MG63 (cell line): ENCODE data around the gene MGST2. TPM values are rescaled to one million over a fixed set of nuclear protein-coding genes. Genes with fewer than 3 reads are reported as not detected.
A peak's percentile ranks its signal among the peaks of the same experiment; 100 is the strongest.
"Not testable (repeated sequence)": the region's sequence is repeated elsewhere in the genome, so short reads cannot be mapped to it uniquely, and the experiment has no call there.

Experiments
- DNase-seq: peaks from one replicate; pipeline ENCODE4 v3.0.0-alpha.2; 2020
- H3K27me3 ChIP-seq: fragments of 250-450 bp; sonication (Bioruptor Pico); 2 replicates; pipeline ENCODE4 v1.5.1; 2020; ENCODE audit warnings: mild to moderate bottlenecking, moderate library complexity
- H3K36me3 ChIP-seq: fragments of 250-450 bp; sonication (Bioruptor Pico); 2 replicates; pipeline ENCODE4 v1.5.1; 2020; ENCODE audit warnings: mild to moderate bottlenecking, moderate library complexity
- H3K4me3 ChIP-seq: fragments of 250-450 bp; sonication (Bioruptor Pico); 2 replicates; pipeline ENCODE4 v1.5.1; 2020; ENCODE audit warnings: mild to moderate bottlenecking, moderate library complexity
- H3K9me3 ChIP-seq: fragments of 250-450 bp; sonication (Bioruptor Pico); 2 replicates; pipeline ENCODE4 v1.5.1; 2020; ENCODE audit warnings: mild to moderate bottlenecking, moderate library complexity
- total RNA-seq: library from RNA; depleted of rRNA; stranded (reverse); fragments of >200 nt; shearing (Covaris generic); gene quantifications from 2 replicates; pipeline ENCODE4 v1.2.3, GENCODE V29; 2014; ENCODE audit warnings: low replicate concordance

MGST2 gene
- total RNA-seq, 1 experiment from 2014 or later, result 10.5 TPM

DNA sequence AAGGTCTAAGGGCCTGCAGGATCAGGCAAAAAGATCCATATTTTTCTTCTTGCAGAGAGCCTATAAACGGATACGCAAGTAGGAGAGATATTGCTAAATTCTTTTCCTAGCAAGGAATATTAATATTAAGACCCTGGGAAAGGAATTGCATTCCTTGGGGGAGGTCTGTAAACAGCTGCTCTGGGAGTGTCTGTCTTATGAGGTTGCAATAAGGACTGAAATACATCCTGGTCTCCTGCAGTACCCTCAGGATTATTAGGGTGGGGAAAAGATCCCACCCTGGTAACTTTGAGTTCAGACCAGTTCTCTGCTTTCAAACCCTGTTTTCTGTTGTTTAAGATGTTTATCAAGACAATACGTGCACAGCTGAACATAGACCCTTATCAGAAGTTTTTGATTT is 27.3 kb upstream of the MGST2 start:
- not testable (repeated sequence) for H3K9me3 ChIP-seq, DNase-seq, H3K27me3 ChIP-seq, H3K36me3 ChIP-seq, H3K4me3 ChIP-seq

DNA sequence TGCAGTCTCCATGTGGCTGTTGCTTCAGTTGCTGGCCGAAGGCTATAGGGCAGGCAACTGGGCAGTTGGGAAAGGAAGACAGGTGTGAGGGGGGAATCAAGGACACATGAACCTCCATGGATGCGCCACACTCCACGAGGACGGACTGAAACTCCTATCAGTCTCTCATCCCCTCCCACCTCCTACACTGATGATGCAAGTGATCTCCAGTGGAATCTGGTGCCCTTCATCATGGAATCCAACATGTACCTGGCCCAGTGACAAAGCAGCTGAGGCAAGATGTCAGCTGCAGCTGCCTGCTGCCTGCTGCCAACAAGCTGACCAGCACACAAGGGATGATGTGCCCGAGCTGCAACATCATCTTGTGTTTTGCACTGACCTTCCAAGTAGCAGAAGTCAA is 26.0 kb upstream of the MGST2 start:
- peaks cover 3% of the 10 kb centered on the region; the same call in 1 of the 2 replicates for H3K9me3 ChIP-seq
- no peak overlapping the region for H3K4me3 ChIP-seq
- no peaks in the 10 kb centered on the region for H3K27me3 ChIP-seq
- no peaks in the 10 kb centered on the region for H3K36me3 ChIP-seq
- DNase-seq, result no peak

DNA sequence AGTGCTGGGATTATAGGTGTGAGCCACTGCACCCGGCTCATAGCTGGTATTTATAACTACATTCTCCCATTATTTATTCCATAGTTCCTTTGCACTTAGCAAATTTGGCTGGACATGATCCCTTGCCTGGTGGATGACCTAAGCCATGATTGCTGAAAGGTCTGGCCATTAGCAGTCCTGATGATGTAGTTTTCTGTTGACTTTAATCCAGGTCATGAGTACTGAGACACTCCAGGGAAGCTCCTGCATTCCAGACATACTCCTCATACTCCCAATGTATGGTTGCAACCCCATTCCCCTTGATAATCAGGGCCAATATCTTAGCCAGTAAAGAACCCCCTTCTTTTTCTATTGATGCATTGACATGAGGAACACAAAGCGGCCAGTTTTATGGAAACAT is 24.4 kb upstream of the MGST2 start:
- peak; percentile 62 for DNase-seq
- Histone ChIP-seq H3K36me3 (no peaks in the 10 kb centered on the region), H3K9me3 (peaks cover 3% of the 10 kb centered on the region; the same call in 1 of the 2 replicates), H3K27me3 (no peaks in the 10 kb centered on the region), H3K4me3 (no peak overlapping the region)

DNA sequence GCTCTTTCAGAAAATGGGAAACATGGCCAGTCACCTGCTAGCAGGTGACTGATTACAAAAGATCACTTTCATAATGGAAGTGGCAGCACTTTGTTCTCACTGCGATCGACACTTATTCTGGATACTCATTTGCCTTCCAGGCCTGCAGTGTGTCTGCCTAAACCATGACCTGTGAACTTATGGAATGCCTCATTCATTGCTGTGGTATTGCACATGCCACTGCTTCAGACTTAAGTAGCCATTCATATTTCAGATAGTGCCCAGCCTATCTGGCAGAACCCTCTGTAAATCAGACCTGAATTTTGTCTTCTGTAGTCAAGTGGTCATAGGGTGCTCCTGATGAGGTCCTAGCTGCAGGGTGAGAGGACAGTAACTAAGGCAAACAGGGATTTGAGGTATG is 23.3 kb upstream of the MGST2 start:
- no peak for DNase-seq
- Histone ChIP-seq H3K4me3 (no peak overlapping the region), H3K36me3 (no peaks in the 10 kb centered on the region), H3K27me3 (no peaks in the 10 kb centered on the region), H3K9me3 (peaks cover 3% of the 10 kb centered on the region; the same call in 1 of the 2 replicates)

DNA sequence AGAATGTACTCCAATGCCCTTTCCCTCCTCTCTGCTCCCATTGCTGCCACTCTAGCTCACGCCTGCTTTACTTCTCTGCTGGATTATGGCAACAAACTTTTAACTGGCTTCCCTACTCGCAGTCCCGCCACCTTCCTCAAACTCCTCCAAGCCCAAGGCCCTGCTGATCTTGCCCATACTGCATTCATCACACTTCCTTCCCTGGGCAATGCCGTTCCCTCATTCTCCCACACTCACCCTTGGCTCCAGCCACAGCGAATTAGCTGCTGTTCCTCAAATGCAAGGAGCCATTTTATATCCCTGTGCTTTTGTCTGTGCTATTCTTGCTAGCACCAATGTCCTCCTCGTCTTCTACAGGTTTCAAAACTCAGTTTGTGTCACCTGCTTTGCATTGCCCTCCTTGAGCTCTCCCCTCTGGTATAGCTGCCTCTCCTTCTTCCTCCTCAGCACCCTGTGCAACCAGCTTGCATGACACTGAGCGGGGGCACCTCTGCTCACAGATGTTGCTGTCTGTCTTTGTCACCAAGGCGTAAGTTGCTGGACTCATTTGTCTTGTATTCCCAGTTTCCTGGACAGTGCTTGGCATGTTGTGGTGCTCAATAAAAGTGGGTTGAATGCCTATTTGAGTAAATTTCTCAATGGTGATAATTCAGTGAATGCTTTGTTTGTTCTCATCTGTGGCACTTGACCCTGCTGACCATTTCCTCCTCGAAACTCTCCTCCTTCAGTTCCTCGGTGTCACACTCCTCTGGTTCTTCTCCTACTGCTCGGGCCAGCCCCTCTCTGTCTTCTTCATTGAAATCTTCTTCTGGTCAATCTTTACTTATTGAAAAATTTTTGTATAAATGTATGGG is 22.4 kb upstream of the MGST2 start:
- no peaks in the 10 kb centered on the region for H3K27me3 ChIP-seq
- no peak for DNase-seq

DNA sequence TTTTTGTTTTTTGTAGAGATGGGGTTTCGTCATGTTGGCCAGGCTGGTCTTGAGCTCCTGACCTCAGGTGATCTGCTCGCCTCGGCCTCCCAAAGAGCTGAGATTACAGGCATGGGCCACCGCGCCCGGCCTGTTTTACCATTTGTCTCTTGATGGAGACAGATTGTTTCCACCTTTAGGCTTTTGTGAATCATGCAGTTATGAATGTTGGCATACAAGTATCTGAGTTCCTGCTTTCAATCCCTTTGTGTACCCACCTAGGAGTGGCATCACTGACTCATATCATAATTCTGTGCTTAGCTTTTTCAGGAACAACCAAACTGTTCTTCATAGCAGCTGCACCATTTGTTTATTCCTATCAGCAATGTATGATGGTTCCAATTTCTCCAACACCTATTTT is 20.2 kb upstream of the MGST2 start:
- no peak for DNase-seq
- Histone ChIP-seq H3K36me3 (no peaks in the 10 kb centered on the region), H3K4me3 (no peak overlapping the region), H3K9me3 (no peaks in the 10 kb centered on the region), H3K27me3 (no peaks in the 10 kb centered on the region)

More for the DNA sequence above, 22.4 kb upstream of the MGST2 start:
- H3K4me3 ChIP-seq, result no peak overlapping the region
- peaks cover 1% of the 10 kb centered on the region; the same call in 1 of the 2 replicates for H3K9me3 ChIP-seq
- H3K36me3 ChIP-seq, result no peaks in the 10 kb centered on the region

DNA sequence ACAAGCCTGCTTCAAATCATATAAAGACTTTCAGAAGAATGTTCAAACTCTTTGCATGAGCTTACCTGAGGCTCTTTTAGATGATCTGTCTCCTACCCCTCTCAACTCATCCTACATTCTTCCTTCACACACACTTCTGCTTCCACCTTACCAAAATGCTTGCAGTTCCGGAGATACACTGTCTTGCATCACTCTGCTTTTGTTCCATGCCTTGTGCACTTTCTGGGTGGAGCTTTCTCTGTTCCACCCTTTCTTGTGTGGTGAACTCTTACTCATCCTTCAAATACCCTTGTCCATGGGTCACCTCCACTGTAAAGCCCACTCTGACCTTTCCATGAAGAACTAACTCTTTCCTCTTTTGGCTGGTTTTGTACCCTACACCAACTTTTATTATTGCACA is 18.4 kb upstream of the MGST2 start:
- H3K27me3 ChIP-seq, result no peaks in the 10 kb centered on the region
- no peaks in the 10 kb centered on the region for H3K9me3 ChIP-seq
- DNase-seq, result no peak
- no peak overlapping the region for H3K4me3 ChIP-seq
- H3K36me3 ChIP-seq, result no peaks in the 10 kb centered on the region

DNA sequence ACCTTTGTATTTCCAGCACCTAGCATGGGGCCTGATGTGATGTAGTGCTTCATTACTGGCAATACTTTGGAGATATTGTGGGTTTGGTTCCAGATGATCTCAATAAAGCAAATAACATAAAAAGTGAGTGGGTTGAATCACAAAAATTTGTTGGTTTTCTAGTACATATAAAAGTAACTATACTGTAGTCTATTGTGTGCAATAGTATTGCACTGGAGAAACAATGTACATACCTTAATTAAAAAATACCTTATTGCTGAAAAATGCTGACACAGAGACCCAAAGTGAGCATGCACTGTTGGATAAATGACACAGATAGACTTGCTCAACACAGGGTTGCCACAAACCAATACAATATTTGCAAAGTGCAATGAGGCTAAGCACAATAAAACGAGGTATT is 17.7 kb upstream of the MGST2 start:
- no peaks in the 10 kb centered on the region for H3K36me3 ChIP-seq
- DNase-seq, result no peak
- H3K27me3 ChIP-seq, result no peaks in the 10 kb centered on the region
- H3K4me3 ChIP-seq, result no peak overlapping the region
- H3K9me3 ChIP-seq, result no peaks in the 10 kb centered on the region

DNA sequence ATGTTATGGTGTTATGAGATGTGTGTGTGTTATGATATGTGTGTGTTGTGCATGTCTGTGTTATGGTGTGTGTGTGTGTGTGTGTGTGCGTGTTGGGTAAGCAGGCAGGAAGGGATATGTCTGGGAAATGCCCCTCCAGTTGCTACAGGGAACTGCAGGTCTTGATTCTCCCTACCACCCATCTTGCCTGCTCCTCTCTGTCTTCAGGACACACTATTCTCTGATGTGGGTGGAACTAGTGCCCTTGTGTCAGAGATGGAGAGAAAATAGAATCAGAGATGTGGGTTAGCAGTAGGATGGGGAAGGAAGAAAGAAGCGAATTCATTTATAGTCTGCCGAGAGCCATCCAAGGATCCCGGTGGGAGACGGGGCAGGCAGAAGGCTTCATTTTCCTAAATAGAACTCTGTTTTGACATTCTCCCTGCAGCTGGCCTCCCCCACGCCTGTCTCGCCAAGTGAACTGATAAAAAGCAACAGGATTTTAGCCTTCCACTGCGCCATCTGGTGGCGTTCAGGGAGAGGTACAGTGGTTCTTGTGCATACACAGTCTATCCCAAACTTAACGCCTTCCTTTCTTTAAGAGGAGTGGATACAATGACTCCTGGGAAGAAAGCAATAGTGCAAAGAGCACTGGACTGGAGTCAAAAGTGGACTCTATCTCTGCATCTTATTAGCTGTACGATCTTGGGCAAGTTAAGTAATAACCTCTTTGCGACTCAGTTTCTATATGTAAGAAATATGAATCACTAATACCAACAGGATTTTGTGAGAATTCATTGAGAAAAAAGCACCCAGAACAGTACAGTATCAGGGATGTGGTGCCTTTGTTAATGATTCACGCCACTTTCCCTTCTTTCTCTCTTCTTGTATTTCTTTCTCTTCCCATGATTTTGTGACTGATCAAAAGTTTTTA is 14.1 kb upstream of the MGST2 start:
- H3K36me3 ChIP-seq, result no peaks in the 10 kb centered on the region
- no peaks in the 10 kb centered on the region for H3K9me3 ChIP-seq
- no peaks in the 10 kb centered on the region for H3K27me3 ChIP-seq
- no peak overlapping the region for H3K4me3 ChIP-seq
- peak; percentile 41 for DNase-seq

DNA sequence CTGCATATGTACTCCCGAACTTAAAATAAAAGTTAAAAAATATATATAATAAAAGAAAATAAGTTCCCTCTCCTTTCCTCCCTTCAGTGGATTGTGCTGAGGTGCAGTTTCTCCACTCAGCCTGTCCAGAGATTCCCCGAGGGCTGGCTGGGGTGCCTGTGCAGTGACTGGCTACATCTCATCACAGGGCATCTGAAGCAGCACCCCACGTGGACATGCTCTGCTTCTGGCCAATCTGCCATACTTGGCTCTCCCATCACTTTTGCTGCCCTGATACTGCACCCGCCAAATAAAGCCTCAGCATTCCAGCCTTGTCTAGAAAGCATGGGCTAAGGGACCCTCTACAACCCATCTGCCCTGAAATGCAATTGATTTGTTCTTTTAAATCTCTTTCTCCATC is 11.1 kb upstream of the MGST2 start:
- DNase-seq, result no peak
- H3K36me3 ChIP-seq, result no peaks in the 10 kb centered on the region
- no peaks in the 10 kb centered on the region for H3K9me3 ChIP-seq
- no peaks in the 10 kb centered on the region for H3K27me3 ChIP-seq
- no peak overlapping the region for H3K4me3 ChIP-seq

DNA sequence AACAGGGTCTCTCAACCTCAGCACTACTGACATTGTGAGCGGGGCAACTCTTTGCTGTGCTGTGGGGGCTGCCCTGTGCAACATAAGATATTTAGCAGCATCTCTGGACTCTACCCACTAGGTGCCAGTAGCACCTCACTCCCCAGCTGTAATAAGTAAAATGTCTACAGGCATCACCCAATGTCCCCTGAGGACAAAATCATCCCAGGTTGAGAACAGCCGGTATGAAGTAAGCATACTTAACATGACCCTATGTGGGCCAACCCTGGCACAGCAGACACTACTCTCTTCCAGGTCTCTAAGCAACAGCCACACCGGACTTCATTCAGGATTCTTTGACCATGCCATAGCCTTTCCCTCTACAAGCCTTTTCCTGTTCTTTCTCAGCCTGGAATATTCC is 10.5 kb upstream of the MGST2 start:
- Histone ChIP-seq H3K36me3 (no peaks in the 10 kb centered on the region), H3K9me3 (no peaks in the 10 kb centered on the region), H3K4me3 (no peak overlapping the region), H3K27me3 (no peaks in the 10 kb centered on the region)
- DNase-seq, result no peak

DNA sequence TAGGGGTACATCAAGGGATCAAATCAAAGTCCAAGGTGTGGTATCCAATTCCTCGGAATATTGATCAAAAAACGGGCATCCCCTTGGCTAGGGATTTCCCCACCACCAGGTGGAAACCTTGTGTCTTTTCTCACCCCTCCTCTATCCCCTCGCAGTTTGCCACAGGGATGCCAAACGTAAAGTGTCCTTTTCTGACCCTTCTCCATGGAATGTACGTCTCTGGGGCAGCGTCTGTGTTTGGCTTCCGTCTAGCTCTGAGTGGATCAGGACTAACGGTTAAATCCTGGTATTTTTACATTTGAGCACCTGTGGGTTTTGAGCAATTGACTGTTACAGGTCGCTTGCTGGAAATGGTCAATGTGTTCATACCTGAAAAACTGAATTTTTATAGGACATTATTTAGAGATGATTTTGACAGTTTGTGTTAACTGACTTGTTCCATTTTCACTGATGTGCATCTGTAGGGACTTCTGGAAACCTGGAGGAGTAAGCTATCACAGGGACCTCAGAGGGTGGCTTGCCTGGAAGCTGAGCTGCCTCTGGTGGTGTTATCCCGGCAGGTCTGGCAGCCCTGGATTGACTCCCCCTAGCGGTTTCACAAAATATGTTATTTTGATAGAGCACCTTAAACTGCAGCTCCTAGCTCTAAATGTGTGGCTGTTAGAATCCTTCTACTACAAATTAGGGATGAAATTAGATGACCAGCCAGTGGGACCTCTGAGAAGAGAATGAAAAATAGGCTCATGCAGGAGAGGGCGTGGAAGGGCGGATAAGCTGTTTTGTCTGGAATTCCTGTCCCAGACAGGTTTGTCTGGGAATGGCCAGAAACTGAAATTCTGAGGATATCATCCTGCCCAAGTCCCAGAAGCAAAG is 8.8 kb upstream of the MGST2 start:
- no peaks in the 10 kb centered on the region for H3K27me3 ChIP-seq
- DNase-seq, result peak; percentile 52
- no peaks in the 10 kb centered on the region for H3K9me3 ChIP-seq
- H3K4me3 ChIP-seq, result no peak overlapping the region
- H3K36me3 ChIP-seq, result no peaks in the 10 kb centered on the region

DNA sequence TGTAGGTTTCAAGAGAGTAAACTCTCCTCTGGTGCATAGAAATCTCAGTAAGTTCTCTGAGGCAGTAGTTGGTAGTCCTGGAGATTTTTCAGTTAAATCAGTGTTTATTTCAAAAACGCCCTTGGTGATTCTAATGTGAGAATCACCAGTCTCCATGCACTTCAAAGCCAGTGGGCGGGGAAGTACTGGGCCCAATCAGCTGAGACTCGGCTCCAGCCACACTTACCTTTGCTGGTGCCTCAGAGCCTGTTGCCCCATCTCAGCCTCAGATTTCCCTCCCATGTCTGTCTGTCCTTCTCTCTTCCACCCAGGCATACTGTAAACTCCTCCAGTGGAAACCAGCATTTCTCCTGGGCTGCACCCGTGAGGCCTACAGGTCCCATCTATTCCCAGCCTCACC is 7.4 kb upstream of the MGST2 start:
- DNase-seq, result no peak
- Histone ChIP-seq H3K9me3 (no peaks in the 10 kb centered on the region), H3K27me3 (no peaks in the 10 kb centered on the region), H3K36me3 (no peaks in the 10 kb centered on the region), H3K4me3 (no peak overlapping the region)

DNA sequence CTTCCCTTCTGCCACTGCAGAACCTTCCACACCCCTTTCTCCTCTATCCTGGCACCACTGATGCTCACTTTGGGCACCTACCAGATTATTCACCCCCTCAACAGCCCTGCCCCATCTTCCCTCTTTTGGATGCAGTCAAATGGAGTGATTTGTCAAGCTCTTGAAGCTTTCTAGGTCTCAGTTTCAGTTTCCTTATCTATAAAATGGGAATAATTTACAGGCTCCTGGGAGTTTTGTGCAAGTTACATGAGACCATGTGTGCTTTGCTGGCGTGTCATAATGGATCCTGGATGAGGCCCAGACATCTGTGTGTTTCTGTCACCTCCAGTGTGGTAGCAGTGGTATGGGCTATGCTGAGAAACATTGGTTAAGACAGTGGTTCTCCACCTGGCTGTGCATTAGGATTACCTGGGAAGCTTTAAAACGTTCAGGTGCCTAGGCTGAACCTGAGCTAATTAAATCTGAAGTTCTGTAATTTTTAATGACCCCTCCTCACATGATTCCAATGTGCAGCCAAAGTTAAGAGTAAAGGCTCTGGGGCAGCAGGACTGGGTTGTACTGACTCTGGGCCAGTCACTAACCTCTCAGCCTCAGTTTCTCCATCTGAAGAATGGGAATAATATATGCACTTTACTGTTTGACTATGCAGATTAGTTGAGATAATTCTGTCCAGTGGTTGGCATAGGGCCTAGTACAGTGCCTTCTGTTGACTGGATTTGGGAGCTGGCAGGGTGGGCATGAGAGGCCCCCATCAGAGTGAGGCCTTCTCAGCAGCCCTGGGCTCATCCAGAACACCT is 6.8 kb upstream of the MGST2 start:
- Histone ChIP-seq H3K4me3 (no peak overlapping the region), H3K36me3 (no peaks in the 10 kb centered on the region), H3K27me3 (no peaks in the 10 kb centered on the region), H3K9me3 (no peaks in the 10 kb centered on the region)
- DNase-seq, result no peak

DNA sequence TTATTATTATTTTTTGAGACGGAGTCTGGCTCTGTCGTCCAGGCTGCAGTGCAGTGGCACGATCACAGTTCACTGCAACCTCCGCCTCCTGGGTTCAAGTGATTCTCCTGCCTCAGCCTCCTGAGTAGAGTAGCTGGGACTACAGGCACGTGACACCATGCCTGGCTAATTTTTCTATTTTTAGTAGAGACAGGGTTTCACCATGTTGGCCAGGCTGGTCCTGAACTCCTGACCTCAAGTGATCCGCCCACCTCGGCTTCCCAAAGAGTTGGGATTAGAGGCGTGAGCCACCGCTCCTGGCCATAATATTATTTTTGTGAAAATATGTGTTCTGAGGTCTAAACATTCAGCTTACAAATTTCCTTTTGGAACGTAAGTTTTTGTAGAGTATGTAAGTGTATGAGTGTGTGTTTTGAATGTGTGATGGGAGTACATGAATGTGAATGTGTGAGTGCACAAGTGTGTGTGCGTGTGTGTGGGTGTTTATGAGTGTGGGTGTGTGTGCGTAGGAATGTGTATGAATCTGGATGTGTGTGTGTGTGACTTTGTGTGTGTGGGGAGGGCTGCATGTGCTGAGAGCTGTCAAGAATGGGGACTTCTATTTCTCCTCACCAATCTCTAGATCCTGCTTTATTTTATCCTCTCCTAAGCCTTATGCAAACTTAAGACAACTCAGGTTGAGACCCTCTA is 5.7 kb upstream of the MGST2 start:
- no peaks in the 10 kb centered on the region for H3K36me3 ChIP-seq
- H3K9me3 ChIP-seq, result no peaks in the 10 kb centered on the region

More for the DNA sequence above, 5.7 kb upstream of the MGST2 start:
- no peak for DNase-seq
- Histone ChIP-seq H3K4me3 (no peak overlapping the region), H3K27me3 (no peaks in the 10 kb centered on the region)
